SJSA1 (cell line): ENCODE data around the gene EBNA1BP2. TPM values are rescaled to one million over a fixed set of nuclear protein-coding genes. Genes with fewer than 3 reads are reported as not detected.
"Not testable (repeated sequence)": the region's sequence is repeated elsewhere in the genome, so short reads cannot be mapped to it uniquely, and the experiment has no call there.

Source experiments
- DNase-seq, 2 experiments: peaks; one replicate each; pipeline ENCODE4 v3.0.0-alpha.2; 2015 to 2020; ENCODE audit warnings: low spot score in 2 of 2, low read depth in 1 of 2
- H3K27ac ChIP-seq: fragments of 250-450 bp; sonication (Bioruptor Pico); 2 replicates; pipeline ENCODE4 v1.5.1; 2020; ENCODE audit warnings: mild to moderate bottlenecking, moderate library complexity
- H3K27me3 ChIP-seq: fragments of 250-450 bp; sonication (Bioruptor Pico); replicated peaks from 2 replicates; pipeline ENCODE4 v1.5.1; 2020; ENCODE audit warnings: mild to moderate bottlenecking, moderate library complexity
- H3K36me3 ChIP-seq: fragments of 250-450 bp; sonication (Bioruptor Pico); 2 replicates; pipeline ENCODE4 v1.5.1; 2020; ENCODE audit warnings: mild to moderate bottlenecking
- H3K4me1 ChIP-seq: fragments of 250-450 bp; sonication (Bioruptor Pico); replicated peaks from 2 replicates; pipeline ENCODE4 v1.6.1; 2021; ENCODE audit warnings: mild to moderate bottlenecking
- H3K4me3 ChIP-seq: fragments of 250-450 bp; sonication (Bioruptor Pico); 2 replicates; pipeline ENCODE4 v1.5.1; 2020; ENCODE audit warnings: mild to moderate bottlenecking
- H3K9me3 ChIP-seq: fragments of 250-450 bp; sonication (Bioruptor Pico); replicated peaks from 2 replicates; pipeline ENCODE4 v1.5.1; 2020; ENCODE audit warnings: mild to moderate bottlenecking
- total RNA-seq: library from RNA; depleted of rRNA; stranded (reverse); fragments of >200 nt; shearing (Covaris generic); gene quantifications from 2 replicates; pipeline ENCODE4 v1.2.3, GENCODE V29; 2014; rRNA removed

The EBNA1BP2 gene, protein sequence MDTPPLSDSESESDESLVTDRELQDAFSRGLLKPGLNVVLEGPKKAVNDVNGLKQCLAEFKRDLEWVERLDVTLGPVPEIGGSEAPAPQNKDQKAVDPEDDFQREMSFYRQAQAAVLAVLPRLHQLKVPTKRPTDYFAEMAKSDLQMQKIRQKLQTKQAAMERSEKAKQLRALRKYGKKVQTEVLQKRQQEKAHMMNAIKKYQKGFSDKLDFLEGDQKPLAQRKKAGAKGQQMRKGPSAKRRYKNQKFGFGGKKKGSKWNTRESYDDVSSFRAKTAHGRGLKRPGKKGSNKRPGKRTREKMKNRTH
- total RNA-seq: 235 and 270 TPM in 2 replicates

DNA sequence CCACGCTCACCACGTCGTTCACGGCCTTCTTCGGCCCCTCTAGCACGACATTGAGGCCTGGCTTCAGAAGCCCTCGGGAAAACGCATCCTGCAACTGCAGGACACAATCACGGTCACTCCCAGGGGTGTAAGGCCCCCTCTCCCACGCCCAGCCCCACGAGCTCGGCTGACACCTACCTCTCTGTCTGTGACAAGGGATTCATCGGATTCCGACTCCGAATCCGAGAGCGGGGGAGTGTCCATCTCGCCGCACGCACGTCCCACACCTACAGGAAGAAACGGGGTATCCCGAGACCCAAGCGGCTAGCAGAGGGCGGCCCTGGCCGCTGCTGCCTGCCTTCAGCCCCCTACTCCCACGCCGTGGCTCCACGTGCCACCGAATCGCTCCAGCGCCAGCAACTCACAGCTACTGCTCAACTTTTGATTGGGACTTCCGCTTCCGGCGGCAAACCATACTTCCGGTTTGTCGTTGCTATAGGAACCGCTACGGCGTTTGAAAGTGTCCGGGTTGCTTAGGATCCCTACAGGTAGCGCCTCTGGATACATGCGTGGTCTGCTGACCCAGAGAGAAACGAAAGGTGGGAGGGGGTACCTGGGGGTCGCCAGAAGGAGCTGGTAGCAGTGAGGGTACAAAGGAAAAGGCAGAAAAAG, at the start of gene EBNA1BP2, which contains the start of gene CFAP57:
Gene EBNA1BP2, minus strand, starts transcription at position 415 of the 651 bp plus-strand sequence. Its CDS starts 172 bp downstream, at position 243.
Gene CFAP57, plus strand, starts transcription at position 455 of the 651 bp plus-strand sequence. CDS start 424 bp downstream, outside the sequence.
- H3K4me1 ChIP-seq: peaks cover 4% of the 10 kb centered on the region
- DNase-seq: peak; percentile 89 to 92
- peak within 1 kb of the TSS; percentile 66 for H3K4me3 ChIP-seq
- no peaks in the 10 kb centered on the region; the same call in 1 of the 2 replicates for H3K27me3 ChIP-seq
- peaks cover 45% of the 10 kb centered on the region for H3K36me3 ChIP-seq
- no peaks in the 10 kb centered on the region for H3K9me3 ChIP-seq
- peak within 1 kb of the TSS; percentile 48 for H3K27ac ChIP-seq

DNA sequence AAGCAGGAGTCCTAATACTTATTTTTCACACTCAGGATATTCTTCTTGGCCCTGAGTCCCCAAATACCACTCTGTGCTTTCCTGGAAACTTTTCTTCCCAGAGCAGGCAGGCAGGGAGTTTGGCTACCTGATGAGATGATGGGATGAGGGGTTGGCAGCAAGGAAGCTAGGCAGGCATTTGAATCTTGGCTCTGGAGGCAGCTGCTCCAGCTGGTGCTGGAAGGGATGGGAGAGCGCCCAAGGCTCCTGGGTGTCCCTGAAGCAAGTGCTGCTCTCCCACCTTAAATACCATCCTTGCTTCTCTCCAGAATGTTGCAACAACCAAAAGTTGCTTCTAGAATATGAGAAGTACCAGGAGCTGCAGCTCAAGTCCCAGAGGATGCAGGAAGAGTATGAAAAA, 49.7 kb upstream of the EBNA1BP2 start:
- no peak overlapping the region for H3K4me3 ChIP-seq
- H3K27ac ChIP-seq: no peak overlapping the region
- no peaks in the 10 kb centered on the region for H3K27me3 ChIP-seq
- H3K9me3 ChIP-seq: no peaks in the 10 kb centered on the region
- peaks cover 3% of the 10 kb centered on the region; the same call in 1 of the 2 replicates for H3K4me1 ChIP-seq
- no peaks in the 10 kb centered on the region for H3K36me3 ChIP-seq
- DNase-seq: no peak

DNA sequence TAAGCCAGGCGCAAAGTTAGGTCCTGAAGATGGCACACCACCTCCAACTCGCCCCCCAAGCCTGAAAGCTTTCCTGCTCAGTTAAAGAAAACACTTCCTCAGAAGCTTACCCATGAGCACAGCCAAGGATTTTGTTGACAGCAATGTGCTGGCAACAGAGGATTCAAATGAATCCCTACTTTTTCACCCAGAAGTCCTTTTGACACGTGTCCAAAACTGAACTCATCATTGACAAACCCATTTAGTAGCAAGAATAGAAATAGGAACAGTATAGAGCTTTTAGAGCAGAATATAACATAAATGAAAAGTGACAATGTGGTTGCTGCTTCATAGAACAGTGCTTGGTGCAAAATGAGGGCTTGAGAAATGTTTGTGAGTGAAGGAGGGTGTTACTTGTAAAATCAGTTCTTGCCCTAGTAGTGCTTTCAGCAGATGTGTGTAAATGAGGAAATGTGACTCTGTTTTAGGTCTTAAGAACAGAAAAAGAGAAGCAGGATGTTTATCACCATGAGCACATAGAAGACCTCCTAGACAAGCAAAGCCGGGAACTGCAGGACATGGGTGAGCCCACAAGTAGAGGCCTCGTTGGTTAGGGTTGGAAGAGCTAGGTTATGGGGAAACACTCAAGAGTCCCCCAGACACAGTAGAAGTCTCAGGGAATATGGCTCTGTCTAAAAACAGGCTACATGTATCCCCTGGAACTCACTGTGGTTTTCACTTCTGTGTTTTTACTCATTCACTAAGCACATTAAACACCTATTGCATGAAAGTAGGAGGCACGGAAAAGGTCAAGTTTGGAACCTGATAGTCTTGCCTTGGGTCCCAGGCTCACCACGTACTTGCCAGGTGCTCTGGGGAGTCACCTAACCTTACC, 49.1 kb upstream of the EBNA1BP2 start:
- H3K4me3 ChIP-seq: no peak overlapping the region
- H3K27ac ChIP-seq: no peak overlapping the region
- no peaks in the 10 kb centered on the region for H3K27me3 ChIP-seq
- H3K9me3 ChIP-seq: no peaks in the 10 kb centered on the region
- H3K4me1 ChIP-seq: peaks cover 3% of the 10 kb centered on the region; the same call in 1 of the 2 replicates
- H3K36me3 ChIP-seq: no peaks in the 10 kb centered on the region
- no peak for DNase-seq

DNA sequence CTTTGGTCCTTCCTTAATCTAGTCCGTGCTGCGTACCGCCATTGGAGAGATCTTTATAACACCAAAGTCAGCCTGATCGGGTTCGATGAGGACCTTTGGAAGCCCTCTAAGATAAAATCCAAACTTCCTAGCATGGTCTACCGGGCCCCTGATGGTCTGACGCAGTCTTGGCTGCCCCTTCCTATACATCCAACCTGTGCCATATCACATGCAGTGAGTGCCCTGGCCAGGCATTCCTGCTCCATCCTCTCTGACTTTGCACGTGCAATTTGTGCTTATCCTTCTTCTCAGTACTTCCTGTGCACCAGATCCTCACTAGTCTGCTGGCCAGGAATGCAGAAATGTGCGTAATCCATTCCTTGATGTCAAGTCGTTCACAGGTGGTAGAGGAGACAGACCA, 45.7 kb upstream of the EBNA1BP2 start:
- Histone ChIP-seq H3K4me1 (no peaks in the 10 kb centered on the region), H3K36me3 (no peaks in the 10 kb centered on the region), H3K4me3 (no peak overlapping the region), H3K27ac (no peak overlapping the region), H3K9me3 (no peaks in the 10 kb centered on the region), H3K27me3 (no peaks in the 10 kb centered on the region)
- peak in 1 of 2 experiments; percentile 25 for DNase-seq

DNA sequence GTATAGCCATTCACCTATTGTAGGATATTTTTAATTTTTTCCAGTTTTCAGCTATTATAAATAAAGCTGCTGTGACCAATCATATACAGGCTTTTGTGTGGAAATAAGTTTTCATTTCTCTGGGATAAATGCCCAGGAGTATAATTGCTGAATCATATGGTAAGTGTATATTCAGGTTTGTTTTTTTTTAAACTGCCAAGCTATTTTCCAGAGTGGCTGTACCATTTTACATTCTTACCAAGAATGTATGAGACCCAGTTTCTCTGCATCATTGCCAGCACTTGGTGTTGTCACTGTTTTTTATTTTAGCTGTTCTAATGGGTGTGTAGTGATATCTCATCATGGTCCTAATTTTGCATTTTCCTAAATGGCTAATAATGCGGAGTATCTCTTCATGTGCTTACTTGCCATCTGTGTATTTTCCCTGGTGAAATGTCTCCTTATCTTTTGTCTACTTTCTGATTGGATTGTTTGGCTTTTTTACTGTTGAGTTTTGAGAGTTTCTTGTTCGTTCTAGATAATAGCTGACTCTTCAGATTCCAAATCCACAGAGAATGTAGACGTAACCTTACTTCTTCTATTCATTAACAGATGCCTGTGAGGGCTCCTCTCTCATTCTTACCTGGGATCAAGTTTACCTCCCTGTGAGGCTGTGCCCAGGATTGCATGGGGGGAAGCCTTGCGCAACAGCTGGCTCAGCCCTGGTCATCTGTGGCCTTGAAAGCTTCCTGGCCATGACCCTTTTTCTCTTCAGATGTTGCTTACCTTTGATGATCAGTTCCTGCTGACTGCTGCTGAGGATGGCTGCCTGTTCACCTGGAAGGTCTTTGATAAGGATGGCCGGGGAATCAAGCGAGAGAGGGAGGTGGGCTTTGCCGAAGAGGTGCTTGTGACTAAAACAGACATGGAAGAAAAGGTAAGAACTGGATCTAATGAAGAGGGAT, 42.7 kb upstream of the EBNA1BP2 start:
- no peak overlapping the region for H3K4me3 ChIP-seq
- peaks cover 7% of the 10 kb centered on the region for H3K4me1 ChIP-seq
- no peaks in the 10 kb centered on the region for H3K9me3 ChIP-seq
- H3K27me3 ChIP-seq: no peaks in the 10 kb centered on the region
- peak in 1 of 2 experiments; percentile 20 for DNase-seq
- no peak overlapping the region for H3K27ac ChIP-seq
- H3K36me3 ChIP-seq: no peaks in the 10 kb centered on the region

DNA sequence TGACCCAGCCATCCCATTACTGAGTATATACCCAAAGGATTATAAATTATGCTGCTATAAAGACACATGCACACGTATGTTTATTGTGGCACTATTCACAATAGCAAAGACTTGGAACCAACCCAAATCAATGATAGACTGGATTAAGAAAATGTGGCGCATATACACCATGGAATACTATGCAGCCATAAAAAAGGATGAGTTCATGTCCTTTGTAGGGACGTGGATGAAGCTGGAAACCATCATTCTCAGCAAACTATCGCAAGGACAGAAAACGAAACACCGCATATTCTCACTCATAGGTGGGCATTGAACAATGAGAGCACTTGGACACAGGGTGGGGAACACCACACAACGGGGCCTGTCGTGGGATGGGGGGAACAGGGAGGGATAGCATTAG, 36.2 kb upstream of the EBNA1BP2 start:
- not testable (repeated sequence) for DNase-seq, H3K4me3 ChIP-seq
- peak overlapping the region; percentile 99 for H3K27ac ChIP-seq

DNA sequence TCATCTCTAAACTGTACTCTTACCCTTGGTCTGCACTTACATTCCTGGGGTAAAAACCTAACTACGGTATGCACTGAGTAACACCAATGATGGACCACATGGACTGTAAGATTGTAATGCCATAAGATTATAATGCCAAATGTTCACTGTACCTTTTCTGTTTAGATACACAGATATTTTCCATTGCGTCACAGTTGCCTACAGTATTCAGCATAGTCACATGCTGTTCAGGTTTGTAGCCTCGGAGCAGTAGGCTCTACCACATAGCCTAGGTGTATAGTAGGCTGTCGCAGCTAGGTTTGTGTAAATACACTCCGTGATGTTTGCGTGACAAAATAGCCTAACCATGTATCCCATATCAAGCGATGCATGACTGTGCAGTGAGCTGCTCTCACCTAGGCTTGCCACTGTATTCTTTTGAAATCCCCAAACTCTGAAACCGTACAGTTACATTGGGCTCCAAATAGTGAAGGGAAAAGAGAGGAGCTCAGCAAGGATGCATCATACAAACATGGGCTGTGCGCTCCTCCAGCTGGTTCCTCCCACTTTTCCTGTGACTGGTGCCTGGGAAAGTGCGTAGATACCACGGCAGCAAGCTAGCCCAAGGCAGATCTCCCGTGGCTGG, 35.3 kb upstream of the EBNA1BP2 start:
- peak; percentile 82 to 88 for DNase-seq
- Histone ChIP-seq H3K9me3 (peaks cover 3% of the 10 kb centered on the region; the same call in 1 of the 2 replicates), H3K4me3 (peak overlapping the region; percentile 17)

More for the DNA sequence above, 36.2 kb upstream of the EBNA1BP2 start:
- not testable (repeated sequence) for H3K27me3 ChIP-seq, H3K36me3 ChIP-seq, H3K9me3 ChIP-seq
- peaks cover 49% of the 10 kb centered on the region for H3K4me1 ChIP-seq

DNA sequence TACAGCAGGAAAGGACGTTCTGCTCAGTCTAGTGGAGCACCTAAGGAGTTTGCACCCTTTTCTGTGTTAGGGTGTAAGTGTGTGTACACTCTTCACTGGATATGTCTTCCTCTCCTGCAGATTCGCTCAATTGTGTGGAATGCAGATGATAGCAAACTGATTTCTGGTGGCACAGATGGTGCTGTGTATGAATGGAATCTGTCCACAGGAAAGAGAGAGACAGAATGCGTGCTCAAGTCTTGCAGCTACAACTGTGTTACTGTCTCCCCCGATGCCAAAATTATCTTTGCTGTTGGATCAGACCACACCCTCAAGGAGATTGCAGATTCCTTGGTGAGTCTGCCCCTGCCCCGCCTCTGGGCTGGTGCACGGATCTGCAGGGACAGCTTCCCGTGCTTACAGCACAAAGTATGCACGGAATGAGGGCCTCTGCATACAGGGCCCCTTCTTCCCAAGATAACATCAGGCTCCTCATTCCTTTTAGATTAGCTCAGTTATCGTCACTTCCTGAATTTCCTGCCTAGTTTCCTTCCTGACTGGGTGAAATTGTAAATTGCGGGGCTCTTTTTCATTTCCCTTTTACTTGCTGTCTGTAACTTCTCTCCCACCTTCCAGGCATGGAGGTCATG, 34.6 kb upstream of the EBNA1BP2 start:
- Histone ChIP-seq H3K9me3 (peaks cover 3% of the 10 kb centered on the region; the same call in 1 of the 2 replicates), H3K27me3 (no peaks in the 10 kb centered on the region), H3K4me1 (peaks cover 49% of the 10 kb centered on the region), H3K4me3 (peak overlapping the region; percentile 17), H3K36me3 (no peaks in the 10 kb centered on the region), H3K27ac (peak overlapping the region; percentile 99)
- peak; percentile 98 to 99 for DNase-seq

More for the DNA sequence above, 35.3 kb upstream of the EBNA1BP2 start:
- peaks cover 49% of the 10 kb centered on the region for H3K4me1 ChIP-seq
- H3K27ac ChIP-seq: peak overlapping the region; percentile 99
- H3K27me3 ChIP-seq: no peaks in the 10 kb centered on the region
- no peaks in the 10 kb centered on the region for H3K36me3 ChIP-seq

DNA sequence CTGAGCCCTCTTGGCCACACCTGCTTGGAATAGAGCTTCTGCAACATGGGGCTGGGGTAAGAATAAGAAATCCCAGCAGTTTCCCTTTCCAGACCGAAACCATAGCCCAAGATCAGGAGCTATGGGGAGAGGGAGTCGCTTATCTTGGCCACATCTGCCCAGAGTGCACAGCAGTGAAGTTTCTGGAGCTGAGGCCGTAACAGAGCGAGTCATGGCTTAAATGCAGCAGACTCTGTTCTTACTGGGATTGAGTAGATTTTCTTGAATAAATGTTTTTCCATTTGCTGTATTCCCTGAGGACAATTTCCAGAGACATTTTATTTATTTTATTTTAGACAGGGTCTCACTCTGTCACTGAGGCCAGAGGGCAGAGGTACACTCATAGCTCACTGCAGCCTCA, 33.6 kb upstream of the EBNA1BP2 start:
- Histone ChIP-seq H3K4me3 (no peak overlapping the region), H3K9me3 (peaks cover 3% of the 10 kb centered on the region; the same call in 1 of the 2 replicates), H3K36me3 (no peaks in the 10 kb centered on the region), H3K27me3 (no peaks in the 10 kb centered on the region), H3K27ac (peak overlapping the region; percentile 99), H3K4me1 (peaks cover 59% of the 10 kb centered on the region)
- DNase-seq: peak in 1 of 2 experiments; percentile 44

DNA sequence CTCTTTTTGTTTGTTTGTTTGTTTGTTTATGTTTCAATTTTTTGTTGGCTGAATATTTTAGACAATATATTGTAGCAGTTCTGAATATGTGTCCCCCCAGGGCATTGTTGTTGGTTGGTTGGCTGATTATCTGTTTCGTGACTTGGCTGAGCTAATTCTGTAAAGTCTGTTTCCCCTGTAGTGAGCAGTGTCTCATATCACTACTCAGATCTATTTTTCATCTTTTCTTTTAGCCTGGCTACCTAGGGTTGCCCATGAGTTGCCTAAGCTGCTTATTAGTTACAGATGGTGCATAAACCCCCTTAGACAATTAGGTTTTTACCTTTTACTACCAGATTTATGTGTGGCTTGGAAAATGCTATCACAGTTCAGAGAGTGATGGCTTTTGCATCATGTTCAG, 32.3 kb upstream of the EBNA1BP2 start:
- H3K4me3 ChIP-seq: no peak overlapping the region
- no peaks in the 10 kb centered on the region for H3K27me3 ChIP-seq
- H3K27ac ChIP-seq: peak overlapping the region; percentile 99; the same call in 1 of the 2 replicates
- H3K9me3 ChIP-seq: peaks cover 3% of the 10 kb centered on the region; the same call in 1 of the 2 replicates
- H3K4me1 ChIP-seq: peaks cover 51% of the 10 kb centered on the region
- DNase-seq: no peak
- no peaks in the 10 kb centered on the region for H3K36me3 ChIP-seq

DNA sequence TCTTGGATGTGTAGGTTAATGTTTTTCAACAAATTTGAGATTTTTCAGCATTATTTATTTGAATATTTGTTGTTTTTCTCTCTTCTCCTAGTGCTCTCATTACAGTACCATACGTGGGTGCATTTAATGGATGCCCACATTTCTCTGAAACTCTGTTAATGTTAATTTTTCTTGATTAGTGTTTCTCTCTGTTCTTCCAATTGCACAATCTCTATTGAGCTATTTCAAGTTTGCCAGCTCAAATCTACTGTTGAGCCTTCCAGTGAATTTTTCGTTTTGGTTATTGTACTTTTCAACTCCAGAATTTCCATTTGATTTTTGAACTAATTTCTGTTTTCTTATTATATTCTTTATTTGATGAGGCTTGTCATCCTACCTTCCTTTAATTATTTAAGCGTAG, 31.8 kb upstream of the EBNA1BP2 start:
- Histone ChIP-seq H3K27ac (no peak overlapping the region), H3K9me3 (peaks cover 3% of the 10 kb centered on the region; the same call in 1 of the 2 replicates), H3K36me3 (no peaks in the 10 kb centered on the region), H3K4me1 (peaks cover 51% of the 10 kb centered on the region), H3K4me3 (no peak overlapping the region), H3K27me3 (no peaks in the 10 kb centered on the region)
- no peak for DNase-seq
